HG02884 (cell line): Measurements from ENCODE around the gene BCAM.
"Not testable (repeated sequence)": the region's sequence is repeated elsewhere in the genome, so short reads cannot be mapped to it uniquely, and the experiment has no call there.

ENCODE experiments used
- ATAC-seq: cut with Tn5 transposase; IDR thresholded peaks from one replicate; pipeline ENCODE4 v1.9.1; 2021; ENCODE audit warnings: mild to moderate bottlenecking, moderate library complexity; ENCODE audit not compliant: unreplicated experiment

Gene BCAM

DNA sequence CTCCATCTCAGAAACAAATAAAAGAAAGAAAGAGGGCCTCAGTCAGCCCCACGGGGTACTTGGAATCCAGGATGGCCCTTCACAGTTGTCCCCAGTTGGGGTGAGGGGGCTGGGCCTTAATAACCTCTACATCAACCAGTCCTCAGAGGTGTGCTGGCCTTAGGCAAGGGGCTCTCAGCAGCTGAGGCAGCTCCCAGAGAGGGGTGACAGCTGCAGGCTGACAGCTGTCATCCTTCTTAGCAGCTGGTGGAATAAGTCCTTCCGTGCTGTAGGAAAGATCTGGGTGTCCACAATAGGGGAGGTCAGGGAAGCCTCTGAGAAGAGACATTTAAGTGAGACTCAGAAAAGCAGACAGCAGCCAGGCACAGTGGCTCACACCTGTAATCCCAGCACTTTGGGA is 7.4 kb downstream of the BCAM start:
- no peak for ATAC-seq

DNA sequence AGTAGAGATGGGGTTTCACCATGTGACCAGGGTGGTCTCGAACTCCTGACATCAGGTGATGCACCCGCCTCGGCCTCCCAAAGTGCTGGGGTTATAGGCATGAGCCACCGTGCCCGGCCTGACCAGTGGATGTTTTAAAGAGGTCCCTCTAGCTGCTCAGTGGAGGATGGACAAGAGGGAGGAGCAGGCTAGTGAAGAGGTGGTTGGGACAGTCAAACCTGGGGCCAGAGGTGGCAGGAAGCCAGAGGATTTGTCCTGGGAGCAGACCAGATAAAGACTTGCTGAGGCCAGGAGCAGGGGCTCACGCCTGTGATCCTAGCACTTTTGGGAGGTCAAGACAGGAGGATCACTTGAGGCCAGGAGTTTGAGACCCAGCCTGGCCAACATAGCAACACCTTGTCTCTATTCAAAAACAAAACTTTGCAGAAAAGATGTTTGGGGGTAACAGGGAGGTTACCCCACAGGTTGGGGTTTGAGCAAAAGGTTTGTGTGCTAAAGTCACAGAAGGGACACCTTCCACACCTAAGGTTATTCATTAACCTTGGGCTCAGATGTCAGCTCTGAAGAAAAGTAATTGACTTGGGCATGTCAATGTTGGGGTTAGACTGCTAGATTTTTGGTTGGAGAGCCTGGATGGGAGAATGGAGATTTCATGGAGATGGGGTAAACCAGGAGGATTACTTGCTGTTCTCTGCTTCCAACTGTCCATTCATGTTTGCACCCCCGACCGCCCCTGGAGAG is 9.0 kb downstream of the BCAM start:
- ATAC-seq, result no peak

DNA sequence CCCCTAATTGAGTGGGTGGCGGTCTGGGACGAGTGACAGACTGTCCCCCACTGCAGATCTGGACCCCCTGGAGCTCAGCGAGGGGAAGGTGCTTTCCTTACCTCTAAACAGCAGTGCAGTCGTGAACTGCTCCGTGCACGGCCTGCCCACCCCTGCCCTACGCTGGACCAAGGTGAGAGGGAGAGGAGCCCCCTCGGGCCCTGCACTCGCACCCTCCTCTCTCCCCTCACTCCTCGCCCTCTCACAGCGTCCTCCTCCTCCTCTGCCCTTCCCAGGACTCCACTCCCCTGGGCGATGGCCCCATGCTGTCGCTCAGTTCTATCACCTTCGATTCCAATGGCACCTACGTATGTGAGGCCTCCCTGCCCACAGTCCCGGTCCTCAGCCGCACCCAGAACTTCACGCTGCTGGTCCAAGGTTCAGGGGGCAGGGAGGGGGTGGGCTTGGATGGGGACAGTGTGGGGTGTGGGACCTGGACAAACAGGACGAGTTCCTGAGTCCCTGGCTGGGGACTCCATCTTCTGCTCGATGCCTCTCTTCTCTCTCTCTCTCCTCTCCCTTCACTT is 9.6 kb downstream of the BCAM start:
- no peak for ATAC-seq

DNA sequence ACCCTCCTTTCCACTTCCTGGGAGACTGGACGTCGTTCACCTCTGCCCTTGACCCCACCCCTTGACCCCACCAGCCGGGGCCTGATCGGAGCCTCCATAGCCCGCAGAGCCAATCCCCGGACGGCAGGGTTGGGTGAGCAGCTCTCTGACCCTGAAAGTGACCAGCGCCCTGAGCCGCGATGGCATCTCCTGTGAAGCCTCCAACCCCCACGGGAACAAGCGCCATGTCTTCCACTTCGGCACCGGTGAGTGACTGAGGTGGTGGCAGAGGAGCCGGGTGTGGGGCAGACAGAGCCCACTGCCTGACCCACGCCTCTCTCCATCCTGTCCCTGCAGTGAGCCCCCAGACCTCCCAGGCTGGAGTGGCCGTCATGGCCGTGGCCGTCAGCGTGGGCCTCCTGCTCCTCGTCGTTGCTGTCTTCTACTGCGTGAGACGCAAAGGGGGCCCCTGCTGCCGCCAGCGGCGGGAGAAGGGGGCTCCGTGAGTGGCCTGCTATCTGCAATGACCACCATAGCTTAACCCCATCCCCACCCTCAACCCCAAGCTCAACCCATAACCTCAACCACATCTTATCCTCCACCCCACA is 10.4 kb downstream of the BCAM start:
- no peak for ATAC-seq

DNA sequence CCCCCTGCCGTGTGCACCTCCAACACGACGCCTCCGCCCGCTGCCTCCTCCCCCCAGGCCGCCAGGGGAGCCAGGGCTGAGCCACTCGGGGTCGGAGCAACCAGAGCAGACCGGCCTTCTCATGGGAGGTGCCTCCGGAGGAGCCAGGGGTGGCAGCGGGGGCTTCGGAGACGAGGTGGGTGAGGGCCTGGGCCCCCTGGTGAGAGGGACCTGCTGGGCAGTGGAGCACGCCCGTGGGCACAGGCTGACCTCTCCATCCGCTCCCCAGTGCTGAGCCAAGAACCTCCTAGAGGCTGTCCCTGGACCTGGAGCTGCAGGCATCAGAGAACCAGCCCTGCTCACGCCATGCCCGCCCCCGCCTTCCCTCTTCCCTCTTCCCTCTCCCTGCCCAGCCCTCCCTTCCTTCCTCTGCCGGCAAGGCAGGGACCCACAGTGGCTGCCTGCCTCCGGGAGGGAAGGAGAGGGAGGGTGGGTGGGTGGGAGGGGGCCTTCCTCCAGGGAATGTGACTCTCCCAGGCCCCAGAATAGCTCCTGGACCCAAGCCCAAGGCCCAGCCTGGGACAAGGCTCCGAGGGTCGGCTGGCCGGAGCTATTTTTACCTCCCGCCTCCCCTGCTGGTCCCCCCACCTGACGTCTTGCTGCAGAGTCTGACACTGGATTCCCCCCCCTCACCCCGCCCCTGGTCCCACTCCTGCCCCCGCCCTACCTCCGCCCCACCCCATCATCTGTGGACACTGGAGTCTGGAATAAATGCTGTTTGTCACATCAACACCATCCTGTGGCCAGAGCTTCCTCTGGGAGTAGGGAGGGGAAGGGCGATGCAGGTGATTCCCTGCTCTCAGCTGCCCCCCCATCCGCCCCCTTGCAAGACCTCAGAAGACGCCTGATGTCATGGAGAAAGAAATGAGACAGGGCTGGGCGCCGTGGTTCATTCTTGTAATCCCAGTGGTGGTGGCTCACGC is 12.0 kb downstream of the BCAM start:
- no peak for ATAC-seq

DNA sequence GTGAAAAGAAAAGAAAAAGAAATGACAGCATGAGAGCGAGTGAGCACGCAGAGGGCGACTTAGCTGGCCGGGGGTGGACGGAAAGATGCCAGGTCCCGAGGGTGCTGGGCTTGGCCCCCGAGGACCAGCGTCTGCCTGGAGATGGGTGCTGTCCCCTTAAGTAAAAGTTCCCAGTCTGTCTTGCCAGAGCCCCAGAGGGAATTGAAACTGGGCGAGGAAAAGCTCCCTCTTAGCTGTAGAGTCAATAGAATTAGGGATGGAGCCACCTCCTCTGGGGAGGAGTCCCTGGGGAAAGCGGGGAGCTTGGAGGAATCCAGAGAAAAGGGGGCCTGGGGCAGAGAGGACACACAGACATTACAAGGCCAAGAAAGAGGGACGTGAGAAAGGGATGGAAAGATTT is 13.3 kb downstream of the BCAM start:
- ATAC-seq, result no peak

DNA sequence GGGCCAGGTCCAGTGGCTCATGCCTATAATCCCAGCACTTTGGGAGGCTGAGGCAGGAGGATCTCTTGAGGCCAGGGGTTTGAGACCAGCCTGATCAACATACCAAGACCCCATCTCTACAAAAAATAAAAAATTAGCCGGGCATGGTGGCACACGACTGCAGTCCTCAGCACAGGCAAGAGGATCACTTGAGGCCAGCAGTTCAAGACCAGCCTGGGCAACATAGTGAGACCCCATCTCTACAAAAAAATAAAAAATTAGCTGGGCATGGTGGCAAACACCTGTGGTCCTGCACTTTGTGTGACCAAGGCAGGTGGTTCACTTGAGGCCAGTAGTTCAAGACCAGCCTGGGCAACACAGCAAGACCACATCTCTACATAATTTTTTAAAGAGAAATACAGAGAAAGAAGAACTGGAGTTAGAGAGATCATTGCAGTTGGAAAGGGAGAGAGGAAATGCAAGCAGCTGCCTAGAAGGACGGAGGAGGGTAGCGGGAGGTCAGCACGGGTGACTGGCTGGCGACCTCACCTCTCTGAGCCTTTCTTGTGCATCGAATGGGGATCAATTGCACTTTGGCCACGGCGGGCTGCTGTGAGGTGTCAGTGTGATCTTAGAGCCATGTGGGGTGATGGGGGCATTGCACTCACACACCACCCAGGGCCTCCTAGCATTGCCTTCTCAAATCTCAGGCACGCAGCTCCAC is 13.9 kb downstream of the BCAM start:
- no peak for ATAC-seq

DNA sequence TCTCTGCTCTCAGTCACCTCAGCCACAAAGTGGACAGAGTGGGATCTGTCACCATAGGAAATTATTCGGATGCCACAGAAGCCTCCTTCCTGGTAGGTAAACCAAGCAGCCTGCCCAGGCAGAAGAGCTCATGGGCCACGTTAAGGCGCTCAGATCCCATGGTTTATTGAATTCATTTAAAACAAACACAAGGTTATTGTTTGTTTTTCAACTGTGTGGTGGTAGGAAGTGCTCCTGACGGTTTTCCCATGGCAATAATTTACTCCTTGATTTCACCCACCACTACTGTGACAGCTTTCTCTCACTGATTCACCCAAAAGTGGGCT is 14.4 kb downstream of the BCAM start:
- ATAC-seq, result no peak

DNA sequence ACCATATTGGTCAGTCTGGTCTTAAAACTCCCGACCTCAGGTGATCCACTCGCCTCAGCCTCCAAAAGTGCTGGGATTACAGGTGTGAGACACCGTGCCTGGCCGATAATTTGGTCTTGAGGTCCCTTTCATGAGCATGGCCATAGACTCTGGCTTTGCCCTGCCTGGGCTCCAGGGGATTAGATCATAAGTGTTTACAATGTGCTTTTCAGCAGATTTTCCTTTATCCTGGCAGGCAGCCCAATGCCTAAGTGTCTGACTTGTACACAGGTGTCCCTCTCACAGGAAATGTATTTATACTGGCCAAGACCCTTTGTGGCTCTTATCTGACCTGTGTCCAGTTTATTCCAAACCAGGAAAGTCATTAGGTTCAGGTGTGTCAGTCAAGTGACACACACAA is 15.9 kb downstream of the BCAM start:
- no peak for ATAC-seq

DNA sequence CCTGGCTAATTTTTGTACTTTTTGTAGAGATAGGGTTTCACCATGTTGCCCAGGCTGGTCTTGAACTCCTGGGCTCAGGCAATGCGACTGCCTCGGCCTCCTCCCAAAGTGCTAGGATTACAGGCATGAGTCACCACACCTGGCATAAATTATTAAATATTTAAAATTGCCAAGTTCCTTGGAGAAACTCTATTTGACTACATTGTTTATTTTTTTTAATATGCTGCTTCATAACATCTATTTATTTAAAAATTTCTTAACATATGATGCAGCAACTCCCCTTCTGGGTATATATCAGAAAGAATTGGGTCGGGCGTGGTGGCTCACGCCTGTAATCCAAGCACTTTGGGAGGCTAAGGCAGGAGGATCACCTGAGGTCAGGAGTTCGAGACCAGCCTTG is 24.0 kb downstream of the BCAM start:
- not testable (repeated sequence) for ATAC-seq

DNA sequence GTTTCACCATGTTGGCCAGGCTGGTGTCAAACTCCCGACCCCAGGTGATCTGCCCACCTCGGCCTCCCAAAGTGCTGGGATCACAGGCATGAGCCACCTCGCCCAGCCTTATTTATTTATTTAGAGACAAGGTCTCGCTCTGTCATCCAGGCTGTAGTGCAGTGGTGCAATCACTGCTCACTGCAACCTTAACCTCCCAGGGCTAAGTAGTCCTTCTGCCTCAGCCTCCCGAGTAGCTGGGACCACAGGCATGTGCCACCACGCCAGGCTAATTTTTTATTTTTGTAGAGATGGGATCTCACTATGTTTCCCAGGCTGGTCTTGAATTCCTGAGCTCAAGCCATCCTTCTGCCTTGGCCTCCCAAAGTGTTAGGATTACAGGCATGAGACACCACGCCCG is 25.5 kb downstream of the BCAM start:
- ATAC-seq, result not testable (repeated sequence)

DNA sequence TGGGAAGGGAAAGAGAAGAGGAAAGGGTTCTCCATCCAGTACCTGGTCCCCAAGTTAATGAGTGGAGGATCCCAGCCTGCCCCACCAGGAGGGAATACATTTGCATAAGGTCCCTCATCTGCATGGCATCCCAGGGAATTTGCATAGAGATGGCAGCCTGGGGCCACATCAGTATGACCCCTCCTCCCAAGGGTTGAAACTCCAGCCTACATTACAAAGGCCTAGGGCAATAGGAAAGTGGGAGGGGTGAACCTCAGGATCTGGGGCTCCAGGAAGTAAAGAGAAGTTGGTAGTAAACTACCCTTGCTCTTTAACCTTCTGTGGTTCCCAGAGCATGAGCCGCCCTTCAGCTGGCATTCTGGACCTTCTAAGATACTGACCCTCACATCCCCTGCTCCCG is 30.4 kb downstream of the BCAM start:
- no peak for ATAC-seq

DNA sequence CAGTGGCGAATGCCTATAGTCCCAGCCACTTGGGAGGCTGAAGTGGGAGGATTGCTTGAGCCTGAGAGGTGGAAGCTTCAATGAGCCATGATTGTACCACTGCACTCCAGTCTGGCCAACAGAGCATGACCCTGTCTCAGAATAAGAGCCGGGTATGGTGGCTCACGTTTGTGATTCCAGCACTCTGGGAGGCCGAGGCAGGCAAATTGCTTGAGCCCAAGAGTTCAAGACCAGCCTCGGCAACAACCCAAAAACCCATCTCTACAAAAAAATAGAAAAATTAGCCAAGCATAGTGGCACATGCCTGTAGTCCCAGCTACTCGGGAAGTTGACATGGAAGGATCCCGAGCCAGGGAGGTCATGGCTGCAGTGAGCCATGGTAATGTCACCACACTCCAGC is 31.9 kb downstream of the BCAM start:
- ATAC-seq, result no peak

DNA sequence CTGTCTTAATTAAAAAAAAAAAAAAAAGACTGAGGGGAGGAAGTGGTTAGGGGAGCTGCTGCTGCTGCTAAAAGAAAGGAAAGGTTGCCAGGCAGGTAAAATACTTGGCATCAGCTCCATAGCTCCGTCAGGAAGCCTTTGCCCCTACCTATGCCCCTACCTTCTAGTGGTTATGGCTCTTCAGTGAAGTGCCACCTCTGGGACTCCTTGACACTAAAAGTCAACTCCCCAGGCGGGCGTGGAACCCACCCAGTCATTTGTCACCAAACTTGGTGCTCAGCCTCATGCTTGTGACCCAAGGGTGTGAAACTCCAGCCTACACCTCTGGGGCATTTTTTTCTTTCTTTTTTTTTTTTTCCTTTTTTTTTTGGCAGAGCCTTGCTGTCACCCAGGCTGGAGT is 32.3 kb downstream of the BCAM start:
- no peak for ATAC-seq

DNA sequence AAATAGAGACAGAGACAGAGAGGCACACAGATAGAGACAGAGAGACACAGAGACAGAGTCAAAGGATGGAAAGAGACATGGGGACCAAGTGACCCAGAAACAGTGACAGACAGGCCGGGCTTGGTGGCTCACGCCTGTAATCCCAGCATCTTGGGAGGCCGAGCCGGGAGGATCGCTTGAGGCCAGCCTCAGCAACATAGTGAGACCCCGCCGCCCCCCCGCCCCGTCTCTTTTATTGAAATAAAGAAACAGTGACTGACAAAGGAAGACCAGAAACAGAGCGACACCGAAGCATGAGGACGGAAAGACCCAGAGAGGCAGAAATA is 36.3 kb downstream of the BCAM start:
- ATAC-seq, result no peak

DNA sequence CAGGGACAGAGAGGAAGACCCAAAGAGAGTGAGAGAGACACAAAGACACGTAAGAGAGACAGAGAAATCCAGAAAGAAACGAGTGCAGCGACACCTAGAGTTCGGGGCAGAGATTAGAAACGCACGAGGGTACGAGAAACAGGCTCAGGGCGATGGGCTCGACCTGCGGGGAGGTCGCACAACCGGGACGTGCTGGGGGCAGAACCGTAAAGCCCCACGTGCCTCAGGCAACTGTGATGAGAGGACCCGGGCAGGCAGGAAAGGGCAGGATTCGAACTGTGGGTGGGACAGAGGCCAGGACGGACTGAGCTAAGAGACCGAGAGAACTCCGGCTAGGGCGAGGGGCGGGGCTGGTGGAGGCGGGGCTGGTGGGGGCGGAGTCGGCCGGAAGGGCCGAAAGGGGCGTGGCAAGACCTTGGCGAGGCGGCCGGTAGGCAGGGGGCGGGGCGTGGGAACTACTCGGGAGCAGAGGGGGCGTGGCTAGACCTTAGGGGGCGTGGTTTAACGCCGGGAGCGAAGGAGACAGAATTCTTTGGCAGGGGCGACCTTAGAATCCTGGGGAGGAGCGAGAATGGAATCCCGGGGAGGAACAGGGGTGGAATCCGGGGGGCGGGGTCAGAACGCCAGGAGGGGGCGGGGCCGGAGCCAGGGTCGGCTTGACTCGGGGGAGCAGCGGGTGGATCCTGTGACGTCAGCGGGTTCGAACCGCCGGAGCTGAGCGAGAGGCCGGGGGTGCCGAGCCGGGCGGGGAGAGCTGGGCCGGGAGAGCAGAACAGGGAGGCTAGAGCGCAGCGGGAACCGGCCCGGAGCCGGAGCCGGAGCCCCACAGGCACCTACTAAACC is 36.9 kb downstream of the BCAM start, which contains the start of gene NECTIN2:
TSS of gene NECTIN2 (plus strand) at position 686 of the 843 bp plus-strand sequence. CDS start 229 bp downstream, outside the sequence.
- no peak for ATAC-seq

DNA sequence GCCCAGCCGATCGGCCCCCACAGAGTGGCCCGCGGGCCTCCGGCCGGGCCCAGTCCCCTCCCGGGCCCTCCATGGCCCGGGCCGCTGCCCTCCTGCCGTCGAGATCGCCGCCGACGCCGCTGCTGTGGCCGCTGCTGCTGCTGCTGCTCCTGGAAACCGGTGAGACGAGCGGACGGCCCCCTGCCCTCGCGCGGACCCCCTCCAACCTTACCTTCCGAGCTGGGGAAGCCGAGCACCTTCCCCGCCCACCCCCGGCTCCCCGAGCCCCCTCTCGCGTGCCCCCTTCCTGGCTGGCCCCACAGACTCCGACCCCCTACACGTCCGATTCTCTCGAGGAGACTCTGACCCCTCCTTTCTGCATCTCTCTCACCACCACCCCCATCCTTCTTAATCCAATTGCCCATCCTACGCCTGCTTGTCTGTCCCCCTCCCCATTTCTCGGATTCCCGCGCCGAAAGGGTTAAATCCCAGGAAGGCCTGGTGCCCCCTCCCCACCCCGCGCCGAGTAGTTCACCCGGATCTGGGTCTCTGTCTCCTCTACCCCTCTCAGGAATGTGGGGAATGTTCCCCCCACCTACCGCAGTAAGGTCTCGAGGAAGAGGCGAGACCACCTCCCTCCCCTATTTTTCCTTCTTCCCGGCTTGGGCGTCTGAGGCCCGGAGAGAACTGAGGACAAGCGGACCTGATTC is 37.7 kb downstream of the BCAM start:
- no peak for ATAC-seq

DNA sequence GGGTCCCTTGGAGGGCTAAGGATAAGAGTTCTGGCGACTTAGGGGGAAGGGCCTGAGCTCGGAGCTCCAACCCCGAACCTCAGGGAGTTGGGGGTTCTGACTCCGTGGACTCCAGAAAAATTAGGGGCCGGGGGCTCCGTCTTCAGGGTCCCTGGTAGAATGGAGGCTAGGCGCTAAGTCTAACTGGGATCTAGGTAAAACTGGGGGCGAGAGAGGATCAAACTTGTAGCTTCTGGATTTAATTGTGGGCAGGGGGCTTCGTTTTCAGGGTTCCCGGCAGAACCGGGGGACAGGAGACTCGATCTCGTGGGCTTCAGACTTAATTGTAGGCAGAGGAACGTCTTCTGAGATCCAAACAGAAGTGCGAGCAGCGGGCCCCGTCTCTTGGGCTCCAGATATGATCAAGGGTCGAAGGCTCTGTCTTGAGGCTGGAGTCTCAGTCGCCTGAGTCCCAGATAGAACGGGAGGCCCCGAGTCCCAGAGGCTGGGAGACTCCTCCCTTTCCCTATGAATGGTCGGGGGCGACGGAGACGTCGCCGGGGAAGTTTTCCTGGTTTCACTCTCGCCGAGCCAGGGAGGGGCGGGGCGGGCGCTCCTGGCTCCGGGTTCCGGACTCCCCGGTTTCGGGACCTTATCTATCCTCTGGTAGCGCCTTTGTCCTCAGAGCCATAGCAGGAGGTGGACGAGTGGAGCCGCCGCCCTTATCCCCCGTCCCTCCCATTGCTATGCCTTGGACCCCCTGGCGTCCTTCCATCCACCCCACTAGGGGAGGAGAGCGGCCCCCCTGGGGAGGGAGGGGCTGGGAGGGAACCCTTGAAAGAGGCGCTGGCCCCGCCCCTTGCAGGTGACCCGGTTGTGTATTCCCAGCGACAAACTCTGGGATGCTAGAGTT is 38.5 kb downstream of the BCAM start:
- no peak for ATAC-seq
